ENCODE results near the gene ZNRF3. TPM values are rescaled to one million over a fixed set of nuclear protein-coding genes. Genes with fewer than 3 reads are reported as not detected.
A peak's percentile ranks its signal among the peaks of the same experiment; 100 is the strongest.

Gene ZNRF3
- total RNA-seq, 3 donors from 2014 or later, result 5.5 to 10.6 (median 5.8) TPM

GRCh38 chr22:28918550-28919271, 35.3 kb downstream of the ZNRF3 start:
- DNase-seq, result no peak
- intact Hi-C loops (cut with DNase I, micrococcal nuclease), result no loop called here
- peak; percentile 25 for ATAC-seq
- Histone ChIP-seq H3K4me3 (no peak overlapping the region), H3K4me1 (ENCODE audit: low read depth) (peaks cover 9% of the 10 kb centered on the region), H3K9me3 (no peaks in the 10 kb centered on the region), H3K36me3 (ENCODE audit: low read depth) (no peaks in the 10 kb centered on the region)
- TF ChIP-seq CTCF (IDR thresholded peaks at IDR 0.05), result no peak

GRCh38 chr22:28920757-28921584, 37.6 kb downstream of the ZNRF3 start:
- intact Hi-C loops (cut with DNase I, micrococcal nuclease), result no loop called here
- ATAC-seq (no peak), DNase-seq (no peak)
- no peak for TF ChIP-seq CTCF (IDR thresholded peaks at IDR 0.05)
- no peaks in the 10 kb centered on the region for H3K9me3 ChIP-seq
- no peaks in the 10 kb centered on the region for H3K36me3 ChIP-seq (ENCODE audit: low read depth)
- H3K4me1 ChIP-seq (ENCODE audit: low read depth), result peaks cover 9% of the 10 kb centered on the region
- no peak overlapping the region for H3K4me3 ChIP-seq

GRCh38 chr22:28921585-28921879, 38.2 kb downstream of the ZNRF3 start:
- ATAC-seq (no peak), DNase-seq (no peak)
- no peak overlapping the region for H3K4me3 ChIP-seq
- H3K9me3 ChIP-seq, result no peaks in the 10 kb centered on the region
- no peak for TF ChIP-seq CTCF (IDR thresholded peaks at IDR 0.05)
- H3K4me1 ChIP-seq (ENCODE audit: low read depth), result peaks cover 9% of the 10 kb centered on the region
- intact Hi-C loops (cut with DNase I, micrococcal nuclease), result no loop called here
- no peaks in the 10 kb centered on the region for H3K36me3 ChIP-seq (ENCODE audit: low read depth)

GRCh38 chr22:28922540-28923244, 39.3 kb downstream of the ZNRF3 start:
- no peaks in the 10 kb centered on the region for H3K9me3 ChIP-seq
- DNase-seq, result no peak
- intact Hi-C loops (cut with DNase I, micrococcal nuclease), result no loop called here
- ATAC-seq, result no peak
- H3K4me1 ChIP-seq (ENCODE audit: low read depth), result peaks cover 7% of the 10 kb centered on the region
- TF ChIP-seq CTCF (IDR thresholded peaks at IDR 0.05), result no peak
- no peak overlapping the region for H3K4me3 ChIP-seq
- H3K36me3 ChIP-seq (ENCODE audit: low read depth), result no peaks in the 10 kb centered on the region

GRCh38 chr22:28923826-28924732, 40.7 kb downstream of the ZNRF3 start:
- Histone ChIP-seq H3K36me3 (ENCODE audit: low read depth) (no peaks in the 10 kb centered on the region), H3K4me3 (no peak overlapping the region), H3K9me3 (no peaks in the 10 kb centered on the region), H3K4me1 (ENCODE audit: low read depth) (peaks cover 7% of the 10 kb centered on the region)
- intact Hi-C loops (cut with DNase I, micrococcal nuclease), result no loop called here
- DNase-seq, result peak; percentile 47 to 64 (median 63)
- ATAC-seq, result peak; percentile 59
- TF ChIP-seq CTCF (IDR thresholded peaks at IDR 0.05), result no peak

Measured in mucosa of descending colon (tissue), 3 donors.